Fibroblast of lung (primary cell): ENCODE results near the gene CHRM4.

Experiments used
- CTCF ChIP-seq, 2 donors: IDR thresholded peaks in 1 of 2; conservative IDR thresholded peaks in 1 of 2; 1 replicate in 1 of 2; 2 replicates in 1 of 2; pipeline ENCODE4 v1.5.1; 2011 to 2012; ENCODE audit warnings: low read length in 2 of 2, control low read depth in 1 of 2, inconsistent platforms in 1 of 2, low read depth in 1 of 2, mild to moderate bottlenecking in 1 of 2
- EZH2 ChIP-seq: IDR thresholded peaks from 2 replicates; pipeline ENCODE4 v1.5.1; 2012; ENCODE audit warnings: low read length, control low read depth, mild to moderate bottlenecking; ENCODE audit errors: missing control alignments

- TF ChIP-seq CTCF (conservative IDR thresholded peaks at IDR 0.05 in 1 of 2, IDR thresholded peaks at IDR 0.05 in 1 of 2; ENCODE audit: low read depth in 1 of 2, low read length in 2 of 2) (no peak), EZH2 (no peak)
These were observed 394 bp downstream of the CHRM4 start for GRCh38 chr11:46391186-46391577.
